ENCODE results near the gene MAP6.

MAP6 gene

GRCh38 chr11:75668451-75669297 lies at the start of gene MAP6:
MAP6 (minus strand) TSS chr11:75669038; CDS start chr11:75668369, 669 bp downstream.
- no peak within 1 kb of the TSS for H3K4me3 ChIP-seq (ENCODE audit: low read depth, low read length)
- no peak for TF ChIP-seq CTCF (conservative IDR thresholded peaks at IDR 0.05; ENCODE audit: low read depth, low read length)
- no peak for DNase-seq (ENCODE audit: low read depth)

GRCh38 chr11:75717608-75718418 lies 49.0 kb upstream of the MAP6 start, which contains the start of gene MOGAT2:
MOGAT2 (plus strand) TSS chr11:75717838; CDS start chr11:75717889, 51 bp downstream.
- H3K4me3 ChIP-seq (ENCODE audit: low read depth, low read length), result no peak within 1 kb of the TSS
- TF ChIP-seq CTCF (conservative IDR thresholded peaks at IDR 0.05; ENCODE audit: low read depth, low read length), result no peak
- DNase-seq (ENCODE audit: low read depth), result no peak

GRCh38 chr11:75716659-75717058 lies 47.8 kb upstream of the MAP6 start:
- no peak for DNase-seq (ENCODE audit: low read depth)
- TF ChIP-seq CTCF (conservative IDR thresholded peaks at IDR 0.05; ENCODE audit: low read depth, low read length), result no peak

GRCh38 chr11:75715688-75716087 lies 46.9 kb upstream of the MAP6 start:
- TF ChIP-seq CTCF (conservative IDR thresholded peaks at IDR 0.05; ENCODE audit: low read depth, low read length), result no peak
- DNase-seq (ENCODE audit: low read depth), result no peak

More at GRCh38 chr11:75716659-75717058, 47.8 kb upstream of the MAP6 start:
- no peak overlapping the region for H3K4me3 ChIP-seq (ENCODE audit: low read depth, low read length)

DNA sequence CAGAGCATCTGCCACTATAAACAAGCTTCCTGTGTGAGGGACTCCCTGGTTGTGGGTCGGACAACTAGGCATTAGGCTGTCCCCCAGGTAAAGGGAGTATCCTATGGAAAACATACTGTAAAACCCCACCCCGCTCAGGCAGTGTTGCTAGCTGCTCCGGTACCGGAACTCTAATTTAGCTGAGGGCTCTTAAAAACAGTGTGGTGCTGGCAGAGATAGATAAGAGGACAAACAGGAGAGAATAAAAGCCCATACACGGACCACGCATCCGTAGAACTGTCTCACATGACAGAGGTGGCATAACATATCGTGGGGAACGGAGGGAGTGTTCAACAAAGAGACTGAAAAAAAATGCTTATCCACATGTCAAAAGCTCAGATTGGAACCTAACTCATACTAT lies 45.4 kb upstream of the MAP6 start:
- no peak for DNase-seq (ENCODE audit: low read depth)
- H3K4me3 ChIP-seq (ENCODE audit: low read depth, low read length), result no peak overlapping the region
- TF ChIP-seq CTCF (conservative IDR thresholded peaks at IDR 0.05; ENCODE audit: low read depth, low read length), result no peak

More at GRCh38 chr11:75715688-75716087, 46.9 kb upstream of the MAP6 start:
- H3K4me3 ChIP-seq (ENCODE audit: low read depth, low read length), result no peak overlapping the region

DNA sequence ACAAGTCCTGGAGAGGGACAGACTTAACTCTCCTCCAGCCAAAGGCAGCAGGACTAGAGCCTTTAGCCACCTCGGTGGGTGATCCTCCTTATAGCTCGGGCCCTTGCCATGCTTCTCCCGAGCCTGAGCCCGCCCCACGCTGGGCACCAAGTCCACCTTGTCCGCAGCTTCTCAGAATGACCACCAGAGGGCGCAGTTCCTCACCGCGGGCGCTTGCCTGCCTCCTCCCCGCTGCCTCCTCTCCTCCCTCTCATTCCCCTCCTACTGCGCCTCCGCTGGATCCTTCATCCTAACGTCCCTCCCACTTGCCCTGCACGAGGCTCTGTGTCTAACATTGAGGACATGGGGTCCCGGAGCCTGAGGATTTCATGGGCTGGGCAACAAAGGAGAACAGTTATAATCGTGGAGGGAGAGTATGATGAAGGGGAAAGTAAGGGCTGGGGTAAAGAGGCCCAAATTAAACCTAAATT lies 37.5 kb upstream of the MAP6 start:
- TF ChIP-seq CTCF (conservative IDR thresholded peaks at IDR 0.05; ENCODE audit: low read depth, low read length), result peak; percentile 92
- H3K4me3 ChIP-seq (ENCODE audit: low read depth, low read length), result peak overlapping the region; percentile 39
- peak; percentile 86 for DNase-seq (ENCODE audit: low read depth)

All from choroid plexus epithelial cell (primary cell).